Measurements from ENCODE around the gene DUS1L.

DUS1L gene

DNA sequence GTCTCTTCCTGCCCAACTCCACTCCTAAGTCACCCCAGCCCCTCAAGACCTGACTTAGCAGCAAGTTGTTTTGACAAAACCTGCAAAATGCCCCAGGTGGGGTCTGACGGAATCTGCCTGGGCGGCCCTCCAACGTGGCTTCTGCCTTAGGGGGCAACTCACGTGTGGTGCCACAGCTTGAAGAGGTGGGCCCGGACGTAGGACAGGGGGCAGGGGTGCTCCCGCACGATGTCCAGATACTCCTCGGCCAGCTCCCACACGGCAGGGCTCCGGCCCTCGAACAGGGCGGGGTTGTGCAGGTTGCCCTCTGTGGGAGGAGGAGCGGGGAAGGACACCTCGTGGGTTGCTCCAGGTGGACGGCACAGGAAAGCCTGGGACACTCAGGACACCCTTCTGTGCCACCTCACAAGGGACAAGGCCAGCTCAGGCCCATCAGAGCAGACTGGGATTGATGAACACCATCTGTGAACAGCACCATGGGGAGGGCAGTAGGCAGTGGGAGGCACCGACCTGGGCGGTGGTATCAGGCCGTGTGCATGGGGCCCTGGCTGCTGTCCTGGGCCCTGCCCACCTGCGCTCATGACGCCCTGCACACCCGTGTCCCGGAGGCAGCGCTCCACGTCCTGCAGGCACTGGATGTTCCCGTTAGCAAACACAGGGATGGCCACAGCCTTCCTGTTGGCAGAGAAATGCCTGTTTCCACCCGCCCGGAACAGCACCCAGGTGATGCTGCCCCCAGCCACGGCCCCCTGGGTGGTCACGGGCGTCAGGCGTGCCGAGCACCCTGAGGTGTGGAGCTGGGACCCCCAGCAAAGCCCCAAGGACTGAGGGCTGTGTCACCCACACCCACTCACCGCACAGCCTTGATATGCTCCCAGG is 4.3 kb downstream of the DUS1L start:
- no peak overlapping the region for H3K4me3 ChIP-seq
- no peak for TF ChIP-seq CTCF (IDR thresholded peaks at IDR 0.05)
- H3K9me3 ChIP-seq, result no peaks in the 10 kb centered on the region
- intact Hi-C loops (cut with DNase I; ENCODE audit: low total_unique reads), result no loop called here
- H3K27ac ChIP-seq, result no peak overlapping the region
- no peak for DNase-seq
- H3K4me1 ChIP-seq, result peaks cover 0 to 23% (median 19%) of the 10 kb centered on the region in 4 donors
- H3K36me3 ChIP-seq, result peaks cover 24 to 78% (median 72%) of the 10 kb centered on the region in 3 donors
- H3K27me3 ChIP-seq, result no peaks in the 10 kb centered on the region

DNA sequence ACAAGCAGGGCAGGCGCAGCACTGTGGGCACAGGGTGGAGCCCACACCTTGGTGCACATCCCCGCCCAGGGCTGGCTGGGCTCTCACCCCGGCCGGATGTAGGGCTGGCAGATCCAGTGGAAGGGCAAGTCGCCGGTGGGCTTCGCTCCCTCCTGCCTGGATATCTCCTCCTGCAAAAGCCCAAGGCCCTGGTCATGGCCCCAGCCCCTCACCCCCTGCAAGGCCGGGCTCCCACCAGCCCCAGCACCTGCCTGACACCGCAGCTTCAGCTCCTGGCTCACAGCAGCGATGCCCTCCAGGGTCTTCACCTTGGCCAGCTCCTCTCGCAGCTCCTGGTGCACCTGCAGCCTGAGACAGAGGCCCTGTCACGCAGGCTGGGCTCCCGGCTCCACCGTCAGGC is 5.0 kb downstream of the DUS1L start:
- H3K27ac ChIP-seq, result no peak overlapping the region
- no peak for DNase-seq
- TF ChIP-seq CTCF (IDR thresholded peaks at IDR 0.05), result no peak
- no peaks in the 10 kb centered on the region for H3K27me3 ChIP-seq
- peaks cover 29 to 85% (median 78%) of the 10 kb centered on the region in 3 donors for H3K36me3 ChIP-seq
- intact Hi-C loops (cut with DNase I; ENCODE audit: low total_unique reads), result no loop called here
- H3K4me3 ChIP-seq, result no peak overlapping the region
- H3K9me3 ChIP-seq, result no peaks in the 10 kb centered on the region
- peaks cover 0 to 19% (median 16%) of the 10 kb centered on the region in 4 donors for H3K4me1 ChIP-seq

DNA sequence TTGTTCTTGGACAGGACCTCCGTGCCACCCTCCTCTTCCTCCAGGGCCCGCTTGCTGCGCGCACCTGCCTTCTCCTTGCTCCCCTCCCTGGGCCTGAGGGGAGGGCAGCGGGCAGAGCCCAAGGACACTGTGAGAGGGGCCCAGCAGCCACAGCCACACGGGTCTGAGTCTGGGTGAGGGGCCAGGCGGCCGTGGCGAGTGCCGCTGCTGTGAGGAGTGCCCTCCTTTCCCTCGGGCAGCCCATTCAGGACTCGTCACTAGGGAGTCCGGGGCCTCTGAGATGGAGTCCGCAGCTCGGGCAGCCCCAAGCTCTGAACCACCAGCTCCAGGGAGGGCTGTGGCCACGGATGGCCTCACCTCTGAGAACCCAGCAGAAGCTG is 5.6 kb downstream of the DUS1L start:
- no peaks in the 10 kb centered on the region for H3K9me3 ChIP-seq
- TF ChIP-seq CTCF (IDR thresholded peaks at IDR 0.05), result no peak
- no peak overlapping the region for H3K4me3 ChIP-seq
- no peaks in the 10 kb centered on the region for H3K27me3 ChIP-seq
- intact Hi-C loops (cut with DNase I; ENCODE audit: low total_unique reads), result no loop called here
- H3K36me3 ChIP-seq, result peaks cover 35 to 91% (median 85%) of the 10 kb centered on the region in 3 donors
- no peak overlapping the region for H3K27ac ChIP-seq
- no peak for DNase-seq
- H3K4me1 ChIP-seq, result peaks cover 0 to 19% (median 14%) of the 10 kb centered on the region in 4 donors

- no peak for TF ChIP-seq CTCF (IDR thresholded peaks at IDR 0.05)
- H3K4me1 ChIP-seq, result peaks cover 0 to 14% (median 8%) of the 10 kb centered on the region in 4 donors
- no peak for DNase-seq
- H3K36me3 ChIP-seq, result peaks cover 39 to 97% (median 90%) of the 10 kb centered on the region in 3 donors
- no peaks in the 10 kb centered on the region for H3K27me3 ChIP-seq
- no peaks in the 10 kb centered on the region for H3K9me3 ChIP-seq
- intact Hi-C loops (cut with DNase I; ENCODE audit: low total_unique reads), result no loop called here
- H3K27ac ChIP-seq, result no peak overlapping the region
- no peak overlapping the region for H3K4me3 ChIP-seq
Observed at GRCh38 chr17:82059272-82060000, 6.2 kb downstream of the DUS1L start.

DNA sequence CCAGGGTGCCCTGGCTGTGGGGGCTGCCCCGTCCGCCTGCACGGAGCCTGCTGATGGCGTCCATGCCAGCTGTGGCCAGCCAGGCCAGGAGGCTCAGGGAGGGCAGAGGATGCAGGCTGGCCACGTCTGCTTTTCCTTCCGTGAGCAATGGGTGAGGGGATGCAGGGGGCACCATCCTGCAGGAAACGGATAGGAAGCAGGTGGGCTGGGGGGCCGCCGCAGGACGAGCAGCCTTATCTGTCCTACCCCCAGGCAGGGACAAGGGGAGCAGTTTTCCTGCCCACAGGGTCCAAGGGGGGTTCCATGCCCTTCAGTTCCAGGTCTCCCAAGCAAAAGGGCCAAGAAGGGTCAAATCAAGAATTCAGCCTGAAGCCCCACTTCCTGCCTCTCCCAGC is 6.8 kb downstream of the DUS1L start:
- no peak for DNase-seq
- Histone ChIP-seq H3K9me3 (no peaks in the 10 kb centered on the region), H3K27ac (no peak overlapping the region), H3K27me3 (no peaks in the 10 kb centered on the region), H3K36me3 (peaks cover 45 to 100% (median 91%) of the 10 kb centered on the region in 3 donors), H3K4me3 (no peak overlapping the region), H3K4me1 (peaks cover 0 to 13% (median 6%) of the 10 kb centered on the region in 4 donors)
- intact Hi-C loops (cut with DNase I; ENCODE audit: low total_unique reads), result no loop called here
- no peak for TF ChIP-seq CTCF (IDR thresholded peaks at IDR 0.05)

Measured in tibial artery (tissue), 4 donors.